ENCODE results near the gene EIF2D.

GRCh38 chr1:206565995-206566394 is 46.3 kb downstream of the EIF2D start:
- no peak for TF ChIP-seq EZH2 (IDR thresholded peaks at IDR 0.05; ENCODE audit: insufficient read depth, poor library complexity, severe bottlenecking)
- TF ChIP-seq EZH2phosphoT487 (IDR thresholded peaks at IDR 0.05; ENCODE audit: insufficient read depth, low read depth) = no peak

All from GM23248 (cell line).